Thyroid gland (tissue), 4 donors: ENCODE data around the gene KCNIP1.

Experiments used
- CTCF ChIP-seq, 6 experiments: fragments of 200-600 bp in 3 of 6; fragments of 450-650 bp in 3 of 6; sonication (generic) in 3 of 6; IDR thresholded peaks; one replicate each; pipeline ENCODE4 v1.5.1; 2016 to 2019; ENCODE audit warnings: antibody characterized with exemption in 6 of 6, mild to moderate bottlenecking in 2 of 6, inconsistent platforms in 1 of 6, moderate library complexity in 1 of 6
- POLR2A ChIP-seq, 2 donors: fragments of 450-650 bp; IDR thresholded peaks; one replicate each; pipeline ENCODE4 v1.6.1; 2017; ENCODE audit warnings: antibody characterized with exemption in 2 of 2, mild to moderate bottlenecking in 2 of 2, moderate library complexity in 1 of 2

DNA sequence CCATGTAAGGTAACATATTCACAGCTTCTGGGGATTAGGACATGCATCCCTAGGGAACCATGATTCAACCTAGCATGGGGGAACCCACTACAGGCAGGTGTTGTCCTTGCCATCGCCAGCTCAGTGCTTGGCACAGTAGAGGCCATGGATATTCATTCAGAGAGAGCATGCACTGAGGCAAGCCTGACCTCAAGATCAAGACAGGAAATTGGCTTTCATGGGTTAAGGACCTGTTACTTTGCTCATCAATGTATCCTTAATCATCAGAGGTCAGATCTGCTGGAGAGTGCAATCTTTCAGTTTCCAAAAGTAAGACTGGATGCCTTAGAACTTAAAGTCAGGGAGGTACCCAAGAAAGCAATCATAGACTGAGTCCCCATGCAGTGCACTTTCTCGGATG is 84.0 kb downstream of the KCNIP1 start:
- TF ChIP-seq POLR2A (IDR thresholded peaks at IDR 0.05) (no peak), CTCF (IDR thresholded peaks at IDR 0.05) (no peak)
